Inferior parietal cortex (tissue), 1 donor: ENCODE data around the gene LIPG.
"Not testable (repeated sequence)": the region's sequence is repeated elsewhere in the genome, so short reads cannot be mapped to it uniquely, and the experiment has no call there.

Source experiments
- DNase-seq: peaks from one replicate; pipeline ENCODE4 v3.0.0-alpha.2; 2016; ENCODE audit errors: extremely low spot score

The LIPG gene

GRCh38 chr18:49561289-49562193, at the start of gene LIPG:
Gene LIPG (plus strand): TSS chr18:49562057. CDS start chr18:49562309, 252 bp downstream.
- DNase-seq = no peak

GRCh38 chr18:49512876-49513275, 49.0 kb upstream of the LIPG start:
- DNase-seq = not testable (repeated sequence)

GRCh38 chr18:49514577-49514976, 47.3 kb upstream of the LIPG start:
- no peak for DNase-seq

- not testable (repeated sequence) for DNase-seq
Measured at GRCh38 chr18:49515003-49515402, 46.9 kb upstream of the LIPG start.

- DNase-seq = no peak
Measured at GRCh38 chr18:49515516-49515915, 46.3 kb upstream of the LIPG start.

- DNase-seq = no peak
Measured at GRCh38 chr18:49517483-49517882, 44.4 kb upstream of the LIPG start.

- DNase-seq = no peak
Measured at GRCh38 chr18:49519101-49519971, 42.5 kb upstream of the LIPG start.

- no peak for DNase-seq
Measured at GRCh38 chr18:49520661-49521145, 41.2 kb upstream of the LIPG start.

- DNase-seq = no peak
Measured at GRCh38 chr18:49521216-49521835, 40.5 kb upstream of the LIPG start.

- not testable (repeated sequence) for DNase-seq
Measured at GRCh38 chr18:49523580-49524093, 38.2 kb upstream of the LIPG start.

GRCh38 chr18:49524349-49524748, 37.5 kb upstream of the LIPG start:
- no peak for DNase-seq

- no peak for DNase-seq
Measured at GRCh38 chr18:49524951-49525350, 36.9 kb upstream of the LIPG start.

GRCh38 chr18:49525981-49526380, 35.9 kb upstream of the LIPG start:
- DNase-seq = no peak

GRCh38 chr18:49527631-49528327, 34.1 kb upstream of the LIPG start:
- DNase-seq = no peak

- DNase-seq = no peak
Measured at GRCh38 chr18:49529596-49529995, 32.3 kb upstream of the LIPG start.

GRCh38 chr18:49531678-49532153, 30.1 kb upstream of the LIPG start:
- no peak for DNase-seq

- DNase-seq = no peak
Measured at GRCh38 chr18:49534846-49535601, 26.8 kb upstream of the LIPG start.

- no peak for DNase-seq
Measured at GRCh38 chr18:49537232-49537896, 24.5 kb upstream of the LIPG start.

- no peak for DNase-seq
Measured at GRCh38 chr18:49544362-49544761, 17.5 kb upstream of the LIPG start.

- no peak for DNase-seq
Measured at GRCh38 chr18:49546278-49546677, 15.6 kb upstream of the LIPG start.
